HepG2 (cell line): Measurements from ENCODE around the gene CNTFR. TPM values are rescaled to one million over a fixed set of nuclear protein-coding genes. Genes with fewer than 3 reads are reported as not detected.
A peak's percentile ranks its signal among the peaks of the same experiment; 100 is the strongest.

ENCODE experiments used
- AKNA ChIP-seq: sonication (generic); formaldehyde crosslinking; IDR thresholded peaks from 2 replicates; pipeline ENCODE4 v1.4.0; 2020; ENCODE audit warnings: missing genetic modification reagents, borderline replicate concordance
- ARNT ChIP-seq: fragments of 450-650 bp; IDR thresholded peaks from 2 replicates; pipeline ENCODE4 v1.6.1; 2017
- BCLAF1 ChIP-seq: fragments of 450-650 bp; IDR thresholded peaks from 2 replicates; pipeline ENCODE4 v1.6.1; 2017; ENCODE audit warnings: mild to moderate bottlenecking
- FOXJ3 ChIP-seq: sonication (generic); formaldehyde crosslinking; IDR thresholded peaks from 2 replicates; pipeline ENCODE4 v1.4.0; 2020; ENCODE audit warnings: missing genetic modification reagents, mild to moderate bottlenecking, borderline replicate concordance
- FOXK2 ChIP-seq: fragments of 450-650 bp; IDR thresholded peaks from 2 replicates; pipeline ENCODE4 v1.6.1; 2016
- GFI1 ChIP-seq: sonication (generic); formaldehyde crosslinking; IDR thresholded peaks from 2 replicates; pipeline ENCODE4 v1.5.0; 2020; ENCODE audit warnings: missing genetic modification reagents, mild to moderate bottlenecking, borderline replicate concordance
- HHEX ChIP-seq: IDR thresholded peaks from 2 replicates; pipeline ENCODE4 v1.6.1; 2016; ENCODE audit warnings: control low read depth
- ISL2 ChIP-seq: sonication (generic); formaldehyde crosslinking; IDR thresholded peaks from 2 replicates; pipeline ENCODE4 v1.5.0; 2020; ENCODE audit warnings: missing genetic modification reagents
- NCOA2 ChIP-seq: sonication (generic); formaldehyde crosslinking; IDR thresholded peaks from 2 replicates; pipeline ENCODE4 v1.8.0; 2022; ENCODE audit warnings: inconsistent platforms
- NR2F1 ChIP-seq, 2 experiments: fragments of 450-650 bp in 1 of 2; formaldehyde crosslinking in 1 of 2; IDR thresholded peaks; 2 replicates each; pipeline versions ENCODE4 v1.5.0 to v1.6.1; 2016 to 2020; ENCODE audit warnings: mild to moderate bottlenecking in 1 of 2, missing compliant biosample characterization in 1 of 2, missing genetic modification reagents in 1 of 2, moderate library complexity in 1 of 2
- PITX1 ChIP-seq: sonication (generic); formaldehyde crosslinking; IDR thresholded peaks from 2 replicates; pipeline ENCODE4 v1.5.1; 2020; ENCODE audit warnings: mild to moderate bottlenecking, missing genetic modification reagents
- PLSCR1 ChIP-seq: sonication (generic); formaldehyde crosslinking; IDR thresholded peaks from 2 replicates; pipeline ENCODE4 v1.5.0; 2020; ENCODE audit warnings: missing genetic modification reagents, mild to moderate bottlenecking, borderline replicate concordance
- SP4 ChIP-seq: sonication (generic); formaldehyde crosslinking; IDR thresholded peaks from 2 replicates; pipeline ENCODE4 v1.8.1; 2023; ENCODE audit warnings: mild to moderate bottlenecking, missing genetic modification reagents
- TBX2 ChIP-seq: sonication (generic); formaldehyde crosslinking; IDR thresholded peaks from 2 replicates; pipeline ENCODE4 v1.5.0; 2020; ENCODE audit warnings: missing genetic modification reagents, mild to moderate bottlenecking, borderline replicate concordance
- ZFP41 ChIP-seq: sonication (generic); formaldehyde crosslinking; IDR thresholded peaks from 2 replicates; pipeline ENCODE4 v1.4.0; 2020; ENCODE audit warnings: mild to moderate bottlenecking, missing genetic modification reagents, borderline replicate concordance
- ZNF143 ChIP-seq: sonication (generic); formaldehyde crosslinking; IDR thresholded peaks from 2 replicates; pipeline ENCODE4 v1.4.0; 2020; ENCODE audit warnings: missing genetic modification reagents
- ZNF264 ChIP-seq: sonication (generic); formaldehyde crosslinking; IDR thresholded peaks from 2 replicates; pipeline ENCODE4 v1.4.0; 2020; ENCODE audit warnings: missing genetic modification reagents
- ZNF639 ChIP-seq: conservative IDR thresholded peaks from 2 replicates; pipeline ENCODE4 v1.6.1; 2018; ENCODE audit warnings: missing genetic modification reagents
- ZNF703 ChIP-seq: sonication (generic); formaldehyde crosslinking; IDR thresholded peaks from 2 replicates; pipeline ENCODE4 v1.5.1; 2020; ENCODE audit warnings: missing genetic modification reagents, mild to moderate bottlenecking, moderate library complexity, borderline replicate concordance
- polyA plus RNA-seq, 8 experiments: library from polyadenylated mRNA; depleted of rRNA in 3 of 8; stranded (reverse) in 7 of 8; unstranded in 1 of 8; fragments of >200 nt; fragmentation: Illumina TruSeq in 4 of 8; extraction: Trizol in 4 of 8; gene quantifications; 2 replicates each; pipeline versions ENCODE4 v1.2.1 to v1.2.3, GENCODE V29; 2011 to 2016; ENCODE audit warnings: low read depth in 4 of 8, missing spikeins in 1 of 8, mixed read lengths in 1 of 8; ENCODE audit not compliant: insufficient read depth in 1 of 8
- total RNA-seq, 5 experiments: library from RNA; depleted of rRNA; stranded (reverse); fragments of >200 nt; fragmentation: Illumina TruSeq; extraction: Trizol; gene quantifications; 2 replicates each; pipeline ENCODE4 v1.2.3, GENCODE V29; 2016; ENCODE audit warnings: low read depth in 1 of 5

The CNTFR gene
- total and polyA plus RNA-seq, 2 of the 13 experiments (the other 11 are each of a cell fraction or from before 2014, with no cell fraction given), result not detected

- TF ChIP-seq ZNF639 (CRISPR knock-in tag), result no peak
- no peak for TF ChIP-seq ARNT
- TF ChIP-seq TBX2 (CRISPR knock-in tag), result peak; percentile 52; the same call in 1 of the 2 replicates
- no peak for TF ChIP-seq ZFP41 (CRISPR knock-in tag)
- TF ChIP-seq ZNF264 (CRISPR knock-in tag), result no peak
- peak; percentile 86; the same call in 1 of the 2 replicates for TF ChIP-seq FOXJ3
- TF ChIP-seq NCOA2 (CRISPR knock-in tag), result peak; percentile 68
- no peak for TF ChIP-seq AKNA (CRISPR knock-in tag)
- peak; percentile 59; the same call in 1 of the 2 replicates for TF ChIP-seq FOXK2
- TF ChIP-seq PLSCR1 (CRISPR knock-in tag), result no peak
- peak; percentile 100 for TF ChIP-seq GFI1 (CRISPR knock-in tag)
- TF ChIP-seq ZNF143 (CRISPR knock-in tag), result peak; percentile 31; the same call in 1 of the 2 replicates
- peak; percentile 34 to 68; a peak in 2 of 4 replicates for TF ChIP-seq NR2F1 (CRISPR knock-in tag; IDR thresholded peaks at IDR 0.05)
- TF ChIP-seq ISL2 (CRISPR knock-in tag), result peak; percentile 52; the same call in 1 of the 2 replicates
- no peak for TF ChIP-seq BCLAF1
- TF ChIP-seq SP4 (CRISPR knock-in tag), result peak; percentile 26; the same call in 1 of the 2 replicates
- peak; percentile 90 for TF ChIP-seq HHEX
- TF ChIP-seq PITX1 (CRISPR knock-in tag), result peak; percentile 85; the same call in 1 of the 2 replicates
- TF ChIP-seq ZNF703, result peak; percentile 53; the same call in 1 of the 2 replicates
Measured at GRCh38 chr9:34512131-34513078, 77.1 kb downstream of the CNTFR start (continued).
